ENCODE data around the gene B3GALT6.
A peak's percentile ranks its signal among the peaks of the same experiment; 100 is the strongest.
"Not testable (repeated sequence)": the region's sequence is repeated elsewhere in the genome, so short reads cannot be mapped to it uniquely, and the experiment has no call there.

Gene B3GALT6

DNA sequence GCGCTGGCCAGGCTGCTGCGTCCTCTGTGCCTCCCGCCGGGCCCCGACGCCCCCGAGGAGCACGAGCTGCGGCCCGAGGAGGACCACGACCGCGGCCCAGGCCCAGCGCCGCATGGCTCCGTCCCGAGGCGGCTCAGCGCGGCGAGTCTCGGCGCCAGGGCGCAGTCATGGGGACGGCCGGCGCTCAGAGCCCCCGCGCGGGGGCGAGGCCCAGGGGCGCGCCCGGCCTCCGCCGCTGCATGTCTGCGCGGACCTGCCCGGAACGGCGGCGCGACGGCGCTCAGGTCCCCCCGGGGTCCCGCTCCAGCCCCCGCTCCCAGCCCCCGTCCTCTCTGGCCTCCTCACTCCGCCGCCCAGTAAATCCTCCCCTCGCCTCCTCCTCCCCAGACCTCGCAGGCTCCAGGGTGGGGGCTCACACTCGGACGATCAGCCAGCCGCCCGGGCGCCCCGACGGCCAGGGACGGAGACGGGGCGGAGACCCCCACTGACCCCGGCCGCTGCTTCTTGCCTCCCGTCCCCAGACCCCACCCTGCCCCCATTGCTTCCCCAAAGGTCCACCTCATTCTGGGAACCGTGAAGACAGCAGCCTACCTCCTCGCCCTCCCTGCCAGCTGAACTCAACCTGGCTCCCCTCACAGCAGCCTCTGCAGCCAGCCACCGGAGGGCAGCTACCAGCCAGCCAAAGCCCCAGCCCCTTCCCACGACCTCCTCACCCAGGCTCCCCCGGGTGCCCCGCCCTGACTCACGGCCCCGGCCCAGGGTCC is 14.7 kb downstream of the B3GALT6 start, which contains the start of gene C1QTNF12:
Gene C1QTNF12 (minus strand): TSS at position 146 of the 764 bp plus-strand sequence. CDS start 32 bp downstream, at position 114.
- no peak for DNase-seq

DNA sequence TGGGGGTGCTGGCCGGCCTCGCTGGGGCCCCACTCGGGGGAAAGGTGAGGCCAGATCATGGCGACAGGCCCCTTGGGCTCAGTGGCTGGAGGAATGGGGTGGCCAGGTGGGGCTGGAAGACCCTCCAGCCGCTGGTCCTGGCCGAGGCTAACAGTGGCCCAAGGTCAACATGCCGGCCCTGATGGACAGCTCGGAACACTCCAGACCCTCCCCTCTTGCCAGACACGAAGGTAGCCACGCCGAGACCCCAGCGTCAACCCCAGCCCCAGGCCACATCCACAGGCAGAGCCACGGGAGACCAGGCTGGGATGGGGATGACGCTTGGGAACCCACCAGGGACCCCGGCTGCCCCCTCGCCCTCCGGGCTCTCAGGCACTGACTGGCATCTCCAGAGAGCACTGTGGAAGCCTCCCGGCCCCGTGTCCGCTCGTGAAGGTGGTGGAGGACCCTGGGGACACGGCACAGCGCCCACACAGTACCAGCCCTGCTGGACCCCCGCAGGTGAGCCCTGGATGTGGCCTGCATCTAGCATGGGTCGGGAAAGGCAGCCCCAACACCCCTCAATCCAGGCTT is 15.4 kb downstream of the B3GALT6 start:
- DNase-seq = no peak

DNA sequence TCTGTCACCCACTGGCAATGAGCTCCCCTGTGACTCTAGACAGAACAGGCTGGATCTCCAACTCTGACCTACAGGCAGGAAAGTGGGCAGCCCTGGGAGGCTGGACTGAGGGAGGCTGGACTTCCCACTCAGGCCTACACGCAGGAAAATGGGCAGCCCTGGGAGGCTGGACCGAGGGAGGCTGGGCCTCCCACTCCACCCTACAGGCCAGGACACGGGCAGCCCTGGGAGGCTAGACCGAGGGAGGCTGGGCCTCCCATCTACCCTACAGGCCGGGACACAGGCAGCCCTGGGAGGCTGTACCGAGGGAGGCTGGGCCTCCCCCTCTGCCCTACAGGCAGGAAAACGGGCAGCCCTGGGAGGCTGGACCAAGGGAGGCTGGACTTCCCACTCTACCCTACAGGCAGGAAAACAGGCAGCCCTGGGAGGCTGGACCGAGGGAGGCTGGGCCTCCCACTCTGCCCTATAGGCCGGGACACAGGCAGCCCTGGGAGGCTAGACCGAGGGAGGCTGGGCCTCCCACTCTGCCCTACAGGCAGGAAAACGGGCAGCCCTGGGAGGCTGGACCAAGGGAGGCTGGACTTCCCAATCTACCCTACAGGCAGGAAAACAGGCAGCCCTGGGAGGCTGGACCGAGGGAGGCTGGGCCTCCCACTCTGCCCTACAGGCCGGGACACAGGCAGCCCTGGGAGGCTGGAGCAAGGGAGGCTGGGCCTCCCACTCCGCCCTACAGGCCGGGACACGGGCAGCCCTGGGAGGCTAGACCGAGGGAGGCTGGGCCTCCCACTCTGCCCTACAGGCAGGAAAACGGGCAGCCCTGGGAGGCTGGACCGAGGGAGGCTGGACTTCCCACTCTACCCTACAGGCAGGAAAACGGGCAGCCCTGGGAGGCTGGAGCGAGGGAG is 16.2 kb downstream of the B3GALT6 start:
- DNase-seq = not testable (repeated sequence)

DNA sequence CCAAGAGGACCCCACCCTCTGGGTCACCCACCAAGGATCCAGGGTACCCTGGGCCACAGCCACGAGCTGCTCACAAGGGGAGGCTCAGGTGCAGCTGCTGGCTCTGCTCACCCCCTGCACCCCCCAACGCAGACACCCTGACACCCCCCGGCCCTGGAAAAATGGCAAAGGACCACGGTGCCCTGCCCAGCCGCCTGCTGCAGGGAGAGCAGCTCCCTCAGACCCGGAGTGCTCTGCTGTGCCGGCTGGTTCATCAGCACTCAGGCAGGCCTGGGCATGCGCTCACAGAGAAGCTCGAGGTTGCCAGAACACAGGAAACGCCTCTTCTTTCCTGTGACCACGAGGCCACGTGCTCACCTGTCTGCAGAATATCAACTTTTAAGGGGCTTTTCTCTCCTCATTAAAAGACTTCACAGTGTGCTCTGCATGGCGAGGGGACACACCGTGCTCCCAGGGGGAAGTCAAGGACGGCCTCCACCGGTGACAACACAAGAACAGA is 18.8 kb downstream of the B3GALT6 start:
- DNase-seq = no peak

DNA sequence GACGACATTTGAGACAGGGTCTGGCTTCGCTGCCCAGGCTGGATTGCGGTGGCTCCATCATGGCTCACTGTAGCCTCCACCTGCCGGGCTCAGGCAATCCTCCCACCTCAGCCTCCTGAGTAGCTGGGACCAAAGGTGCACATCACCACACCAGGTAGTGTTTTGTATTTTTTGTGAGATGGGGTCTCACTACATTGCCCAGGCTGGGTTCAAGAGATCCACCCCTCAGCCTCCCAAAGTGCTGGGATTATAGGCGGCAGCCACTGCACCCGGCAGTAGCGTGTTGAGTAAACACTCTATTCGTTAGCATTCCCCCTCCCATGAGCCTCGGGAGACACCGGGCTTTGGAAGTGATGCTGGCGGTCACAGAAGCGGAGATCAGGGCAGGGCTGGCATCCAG is 21.3 kb downstream of the B3GALT6 start:
- DNase-seq = no peak

DNA sequence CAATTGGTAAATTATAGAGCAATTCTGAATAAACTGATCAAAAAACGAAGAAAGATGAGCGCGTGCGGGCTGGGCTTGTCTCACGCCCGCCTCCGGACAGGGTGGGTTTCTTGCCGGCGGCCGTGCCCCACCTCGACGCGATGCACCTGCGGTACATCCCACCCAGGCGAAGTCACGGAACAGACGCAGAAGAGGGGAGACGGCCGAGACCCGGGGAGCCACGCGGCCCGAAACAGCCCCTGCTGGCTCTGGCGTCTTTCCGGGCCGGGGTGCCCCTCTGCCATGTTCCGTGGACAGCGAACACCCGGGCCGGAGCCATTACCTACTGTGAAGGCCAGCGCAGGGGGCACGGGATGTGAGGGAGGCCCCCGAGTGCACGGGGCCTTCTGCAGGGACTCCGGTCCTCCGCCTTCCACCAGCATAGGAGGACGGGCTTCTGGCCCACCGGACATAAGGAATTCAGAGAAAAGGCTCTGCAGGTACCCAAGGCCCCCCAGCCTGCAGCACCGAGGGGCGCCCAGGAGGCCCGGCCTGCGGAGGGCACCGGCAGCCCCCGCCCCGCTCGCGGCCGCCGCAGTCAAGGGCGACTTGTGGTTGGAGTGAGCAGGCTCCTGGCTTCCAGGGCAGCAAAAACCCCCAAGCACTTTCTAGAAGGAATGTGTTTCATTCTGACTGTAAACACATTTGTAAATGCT is 22.1 kb downstream of the B3GALT6 start:
- DNase-seq = no peak

DNA sequence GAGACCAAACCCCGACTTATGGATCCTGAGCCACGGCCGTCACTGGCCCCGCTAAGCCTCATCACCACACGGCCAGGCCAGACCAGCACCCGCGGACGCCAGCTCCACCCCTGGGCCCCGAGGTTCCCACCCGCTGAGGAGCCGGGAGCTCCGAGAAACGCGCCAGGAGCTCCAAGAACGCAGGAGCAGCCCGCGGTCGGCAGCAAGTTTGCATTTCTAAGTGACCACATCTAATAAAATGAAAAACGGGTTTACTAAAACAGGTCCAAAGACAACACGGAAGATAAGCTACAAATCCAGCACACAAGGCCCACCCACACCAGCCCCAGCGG is 22.6 kb downstream of the B3GALT6 start:
- no peak for DNase-seq

DNA sequence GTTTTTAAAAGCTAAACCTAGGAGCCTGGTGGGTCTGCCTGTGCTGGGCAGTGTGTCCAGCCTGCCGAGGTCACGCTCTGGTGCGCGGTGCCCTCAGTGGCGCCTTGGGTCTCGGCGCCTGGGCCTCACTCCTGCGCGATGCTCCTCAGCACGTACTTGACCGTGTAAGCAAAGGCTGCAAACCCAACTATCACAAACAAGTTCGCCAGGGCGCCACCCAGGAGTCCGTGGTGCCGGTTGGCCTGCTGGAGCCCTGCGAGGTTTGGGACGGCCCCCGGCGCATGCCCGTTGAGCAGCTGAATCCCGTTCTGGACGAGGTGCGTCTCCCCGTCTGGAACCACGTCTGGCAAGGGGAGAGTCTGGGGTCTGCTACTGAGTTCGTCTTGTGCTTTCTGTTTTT is 23.0 kb downstream of the B3GALT6 start:
- no peak for DNase-seq

DNA sequence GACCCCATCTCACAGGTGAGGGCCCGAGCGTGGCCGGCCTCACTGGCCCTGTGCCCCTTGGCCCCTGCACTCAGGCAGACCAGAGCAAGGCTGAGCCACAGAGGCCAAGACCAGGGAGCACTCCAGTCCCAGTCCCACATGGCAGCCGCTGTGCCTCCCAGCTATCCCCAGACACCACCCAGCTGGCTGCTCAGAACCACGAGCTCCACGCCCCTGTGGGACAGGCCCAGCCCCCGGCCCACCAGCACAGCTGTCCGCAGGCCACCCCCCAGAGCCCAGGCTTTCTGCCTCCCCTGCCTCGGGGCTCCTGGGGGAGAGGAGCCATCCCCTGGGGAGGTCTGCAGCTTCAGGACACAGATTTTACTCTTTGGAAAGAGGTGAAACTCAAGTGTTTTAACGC is 23.6 kb downstream of the B3GALT6 start:
- no peak for DNase-seq

DNA sequence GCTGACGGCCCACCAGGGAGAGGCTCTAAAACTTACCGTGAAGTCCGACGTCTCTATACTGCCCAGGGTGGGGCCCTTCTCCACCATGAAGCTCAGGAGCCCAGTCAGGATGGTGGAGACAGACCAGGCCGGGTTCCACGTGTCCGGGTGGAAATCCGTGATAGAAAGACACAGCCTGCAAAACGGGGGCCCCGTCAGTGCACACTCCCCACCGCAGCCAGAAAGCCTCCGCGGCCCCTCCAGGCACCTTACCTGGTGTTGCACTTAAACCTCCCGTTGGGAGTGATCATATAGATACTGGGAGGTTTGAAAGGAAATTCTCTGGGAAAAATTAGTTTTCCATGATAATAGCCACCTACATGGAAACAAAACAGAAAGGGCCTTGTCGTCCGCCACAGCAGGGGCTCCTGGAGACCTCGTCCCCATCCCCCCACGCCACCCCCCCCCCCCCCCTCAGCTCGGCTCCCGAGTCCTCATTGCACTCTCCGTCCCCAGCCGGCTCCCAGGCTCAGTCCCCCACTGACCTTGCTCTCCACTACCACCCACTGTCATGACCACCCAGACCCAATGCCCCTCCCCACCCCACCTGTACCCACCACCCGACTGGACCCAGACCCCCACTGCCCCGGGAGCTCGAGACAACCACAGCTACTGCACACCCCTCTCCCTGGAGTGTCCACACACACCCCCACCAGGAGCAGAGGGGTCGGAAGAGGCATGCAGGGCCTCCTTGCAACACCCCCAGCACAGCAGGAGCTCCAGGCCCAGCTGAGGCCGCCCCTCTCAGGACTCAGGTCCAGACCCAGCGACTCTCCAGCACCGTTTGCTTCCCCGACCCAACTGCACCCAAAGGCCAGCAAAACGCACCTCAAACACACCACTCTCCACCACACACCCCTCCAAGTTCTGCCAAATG is 25.2 kb downstream of the B3GALT6 start:
- DNase-seq = no peak

DNA sequence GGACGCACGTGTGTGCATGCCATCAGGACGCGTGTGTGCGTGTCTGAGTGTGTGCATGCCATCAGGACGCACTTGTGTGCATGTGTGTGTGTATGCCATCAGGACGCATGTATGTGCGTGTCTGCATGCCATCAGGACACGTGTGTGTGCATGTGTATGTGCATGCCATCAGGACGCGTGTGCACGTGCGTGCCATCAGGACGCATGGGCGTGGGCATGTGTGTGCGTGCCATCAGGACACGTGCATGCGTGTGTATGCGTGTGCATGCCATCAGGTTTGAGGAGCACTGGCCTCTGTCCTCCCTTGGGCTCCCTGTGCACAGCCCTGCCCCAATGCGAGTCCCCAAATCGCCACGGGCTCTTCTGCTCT is 27.1 kb downstream of the B3GALT6 start:
- DNase-seq = no peak

DNA sequence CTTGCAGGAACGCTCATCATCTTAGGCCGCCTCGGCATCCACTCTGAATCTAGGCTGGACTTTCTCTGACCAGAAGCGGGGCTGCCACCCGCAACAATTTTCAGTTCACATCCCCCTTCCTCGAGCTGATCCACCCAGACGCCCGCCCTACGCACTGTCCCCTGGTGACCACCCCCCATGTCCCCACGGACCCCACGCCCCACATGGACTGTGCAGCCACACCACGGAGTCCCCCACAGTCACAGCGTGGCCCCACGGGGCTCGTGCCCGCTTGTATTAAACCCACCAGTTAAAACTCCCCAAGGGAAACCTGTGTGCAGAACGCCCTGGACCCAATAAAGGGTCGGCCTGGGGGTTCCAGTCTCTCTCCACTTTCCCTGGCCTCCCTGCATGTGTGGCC is 27.5 kb downstream of the B3GALT6 start:
- DNase-seq = no peak

DNA sequence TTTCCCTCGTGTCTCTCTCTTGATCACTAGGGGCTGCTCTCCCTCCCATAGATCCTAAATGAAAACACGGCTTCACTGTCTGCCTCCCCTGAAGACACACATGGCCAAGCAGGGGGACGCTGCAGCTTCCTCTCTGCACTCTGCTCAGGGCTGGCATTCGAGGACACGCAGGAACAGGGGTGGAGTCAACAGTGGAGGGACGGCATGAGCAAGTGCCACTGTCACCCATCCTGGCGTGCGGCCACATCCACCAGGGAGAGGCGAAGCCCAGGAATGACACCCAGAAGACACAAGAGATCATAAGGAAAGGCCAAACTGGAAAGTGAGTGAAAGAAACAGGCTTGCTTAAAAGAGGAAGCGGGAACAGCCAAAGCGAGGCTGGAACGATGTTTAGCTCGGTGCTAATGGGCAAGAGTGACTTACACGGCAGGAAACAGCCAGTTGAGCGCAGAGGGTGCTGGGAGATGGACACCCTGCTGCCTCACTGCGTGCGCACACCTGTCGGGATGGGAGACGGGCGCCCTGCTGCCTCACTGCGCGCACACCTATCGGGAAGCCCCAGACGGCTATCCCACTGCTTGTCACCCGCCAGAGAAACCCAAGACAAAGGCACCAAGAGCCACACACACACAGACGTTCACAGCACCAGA is 28.0 kb downstream of the B3GALT6 start:
- DNase-seq = no peak

DNA sequence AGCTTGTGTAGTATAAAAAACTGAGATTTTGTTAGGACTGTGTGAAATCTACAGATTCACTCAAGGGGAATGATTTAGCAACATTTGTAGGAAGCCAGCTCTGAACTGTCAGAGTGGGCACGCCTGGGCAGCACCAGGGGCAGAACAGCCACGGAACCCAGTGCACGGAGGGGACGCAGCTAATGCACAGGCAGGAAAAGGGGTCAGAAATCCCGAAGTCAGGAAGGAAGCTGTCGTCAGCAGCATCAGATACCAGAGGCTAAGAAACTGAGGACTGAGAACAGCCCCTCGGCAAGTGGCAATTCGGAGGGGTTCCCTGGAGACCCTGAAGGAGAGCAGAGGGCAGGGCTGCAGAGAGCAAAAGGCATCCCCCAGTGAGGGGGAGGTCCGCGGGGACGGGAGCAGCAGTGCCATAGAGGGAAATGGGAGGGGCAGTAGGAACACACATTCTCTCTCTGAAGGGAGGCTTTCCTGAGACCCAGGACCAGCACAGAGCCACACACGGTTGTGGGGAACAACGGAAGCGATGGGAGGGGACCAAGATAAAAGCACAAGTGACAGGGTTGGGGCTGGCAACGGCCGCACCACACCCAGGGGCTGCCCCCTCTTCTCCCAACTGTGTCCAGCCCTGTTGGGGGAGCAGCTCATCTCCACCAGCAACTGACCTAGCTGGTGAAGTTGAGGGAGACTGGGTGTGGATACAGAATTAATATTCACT is 29.0 kb downstream of the B3GALT6 start:
- no peak for DNase-seq

DNA sequence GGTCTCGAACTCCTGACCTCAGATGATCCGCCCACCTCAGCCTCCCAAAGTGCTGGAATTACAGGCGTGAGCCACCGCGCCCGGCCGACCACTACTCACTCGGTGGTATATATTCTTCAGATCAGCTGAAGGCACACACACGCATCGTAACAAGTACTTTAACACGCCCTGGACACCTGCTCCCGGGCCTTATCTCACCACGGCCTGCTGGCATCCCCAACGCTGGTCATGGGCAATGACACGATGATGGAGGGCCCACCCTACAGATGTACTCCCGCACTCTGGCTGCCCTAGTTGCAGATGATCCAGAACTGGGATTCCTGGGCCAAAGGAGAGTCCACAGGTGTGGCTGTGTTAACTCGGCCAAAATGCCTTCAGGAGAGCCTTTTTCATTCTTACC is 30.0 kb downstream of the B3GALT6 start:
- no peak for DNase-seq

DNA sequence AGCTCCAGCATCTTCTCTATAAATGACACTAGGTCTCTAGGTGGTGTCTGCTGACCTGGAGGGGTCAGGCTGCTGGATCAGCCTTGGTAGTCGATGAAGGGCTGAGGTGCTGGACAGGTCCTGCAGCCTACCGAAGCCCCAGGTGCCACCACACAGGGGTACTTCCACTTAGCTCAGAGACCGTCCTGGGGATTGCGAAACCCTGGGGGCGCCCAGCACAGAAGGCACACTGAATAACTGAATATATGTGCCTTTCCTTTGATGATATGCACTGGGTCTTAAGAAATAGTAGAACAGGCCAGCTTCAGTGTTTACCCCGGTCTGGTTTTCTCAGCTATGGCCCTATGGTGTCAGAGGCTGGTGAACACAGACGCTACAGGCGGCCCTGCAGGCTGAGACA is 30.7 kb downstream of the B3GALT6 start:
- no peak for DNase-seq

DNA sequence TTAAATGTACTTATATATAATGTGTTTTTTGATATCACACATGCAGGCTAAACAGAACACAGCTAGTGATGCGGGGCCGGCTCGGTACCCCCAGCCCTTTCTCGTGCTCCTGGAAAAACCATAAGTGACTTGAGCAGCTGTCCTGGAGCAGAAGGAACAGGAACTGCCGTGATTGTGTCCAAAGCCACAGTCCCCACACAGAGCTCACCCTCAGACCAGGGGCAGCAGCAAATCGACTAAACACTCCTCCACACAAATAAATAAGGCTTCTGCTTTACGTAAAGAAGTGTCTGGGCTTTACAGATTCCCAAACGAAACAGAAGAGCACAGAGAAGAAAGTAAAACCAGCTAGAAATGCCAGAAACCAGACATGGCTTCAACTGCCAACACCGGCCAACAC is 32.0 kb downstream of the B3GALT6 start:
- no peak for DNase-seq

DNA sequence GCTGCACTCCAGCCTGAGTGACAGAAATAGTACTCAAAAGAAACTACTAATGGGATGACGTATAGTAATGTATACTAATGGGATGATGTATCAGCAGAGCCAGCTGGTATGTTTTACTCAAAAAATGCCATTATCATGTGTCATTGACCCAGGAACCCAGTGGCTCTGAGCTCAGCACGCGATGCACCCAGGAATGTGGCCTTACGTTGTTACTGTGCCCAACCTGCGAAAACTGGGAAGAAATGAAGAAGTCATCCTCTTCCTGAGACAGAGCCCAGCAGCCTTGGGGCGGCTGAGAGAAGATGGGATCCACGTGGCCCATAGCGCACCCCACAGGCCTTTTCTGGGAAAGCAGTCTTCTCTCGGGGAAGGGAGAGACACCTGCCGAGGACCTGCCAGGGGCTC is 32.8 kb downstream of the B3GALT6 start:
- DNase-seq = peak; percentile 99

DNA sequence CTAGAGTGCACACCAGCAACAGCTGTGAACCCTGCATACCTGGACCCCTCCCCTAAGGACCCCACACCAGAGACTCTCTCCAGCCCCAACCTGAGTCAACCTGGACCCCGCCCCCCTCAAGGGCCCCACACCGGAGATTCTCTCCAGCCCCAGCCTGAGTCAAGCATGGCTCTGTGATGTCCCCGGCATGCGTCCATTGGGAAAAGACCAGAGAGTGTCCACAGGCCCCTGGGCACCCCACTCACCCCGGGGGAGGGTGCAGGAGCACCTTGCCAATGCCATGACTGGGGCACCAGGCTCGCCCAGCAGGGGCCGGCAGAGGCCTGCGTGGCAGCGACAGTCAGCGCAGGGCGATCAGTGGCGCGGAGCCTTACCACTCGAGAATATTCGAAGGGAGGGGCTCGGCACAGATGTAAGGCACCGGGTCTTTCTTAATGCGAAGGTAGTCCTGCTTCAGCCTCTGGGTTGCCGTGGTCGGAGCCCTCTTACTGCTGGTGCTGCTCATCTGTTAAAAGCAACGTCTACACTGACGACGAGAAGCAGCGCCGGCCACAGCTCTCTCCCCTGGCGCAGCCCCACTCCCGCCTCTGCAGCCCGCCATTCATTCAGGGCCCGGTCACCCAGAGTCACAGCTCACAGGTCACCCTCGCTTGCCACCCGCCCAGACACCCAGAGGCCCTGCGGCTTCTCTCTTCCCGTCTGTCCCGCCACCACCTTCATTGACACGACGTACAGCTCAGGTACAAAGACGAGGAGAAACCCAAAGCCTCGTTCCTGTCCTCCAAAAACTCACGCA is 35.6 kb downstream of the B3GALT6 start:
- no peak for DNase-seq

DNA sequence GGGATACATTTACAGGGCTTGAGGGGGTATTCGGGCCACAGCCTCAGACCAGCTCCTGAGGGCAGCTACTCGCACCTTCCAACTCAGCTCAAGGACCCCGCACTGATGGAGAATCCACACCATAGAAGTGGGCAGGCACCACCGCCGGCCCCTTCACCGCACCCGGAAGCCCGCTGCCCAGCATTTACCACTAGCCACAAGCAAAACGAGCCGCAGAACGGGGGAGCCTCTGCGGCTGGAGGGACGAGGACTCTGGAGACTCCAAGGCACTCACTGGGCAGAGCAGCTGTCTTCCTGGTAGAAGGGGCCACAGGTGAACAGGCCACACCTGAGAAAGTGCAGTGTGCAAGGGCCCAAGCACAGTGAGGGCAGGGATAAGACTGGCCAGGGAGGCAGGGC is 36.2 kb downstream of the B3GALT6 start:
- no peak for DNase-seq

Measured in fibroblast of upper back skin (primary cell).